Activated CD8-positive, alpha-beta memory T cell treated with anti-CD3 and anti-CD28 coated beads, Interleukin-2, amount 10 ng/mL, durations not matched to agents 7 days and 5 days (primary cell): Measurements from ENCODE around the gene TGOLN2. TPM values are rescaled to one million over a fixed set of nuclear protein-coding genes. Genes with fewer than 3 reads are reported as not detected.

Source experiments
- ATAC-seq: fragments of 150-1000 bp; cut with Tn5 transposase; one replicate; pipeline ENCODE4 v1.10.0; 2021; ENCODE audit warnings: moderate library complexity
- CTCF ChIA-PET: fragments of 350-600 bp; sonication (Branson Sonifier 250); formaldehyde crosslinking; loops from one replicate; lab custom pipeline; 2021; ENCODE audit warnings: antibody characterized with exemption; lab: Charles Lee
- DNase-seq: peaks from one replicate; pipeline ENCODE4 v3.0.0-alpha.2; 2020
- H3K27ac Mint-ChIP-seq: one replicate; pipeline ENCODE4 v1.8.0; 2021; ENCODE audit warnings: mild to moderate bottlenecking, mixed read lengths
- H3K27me3 Mint-ChIP-seq: one replicate; pipeline ENCODE4 v1.8.0; 2021; ENCODE audit warnings: mixed read lengths
- H3K36me3 Mint-ChIP-seq: one replicate; pipeline ENCODE4 v1.8.0; 2021; ENCODE audit warnings: mild to moderate bottlenecking, mixed read lengths
- H3K4me1 Mint-ChIP-seq: one replicate; pipeline ENCODE4 v1.8.0; 2021; ENCODE audit warnings: mixed read lengths
- H3K4me3 Mint-ChIP-seq: one replicate; pipeline ENCODE4 v1.8.0; 2021; ENCODE audit warnings: mild to moderate bottlenecking, moderate library complexity, mixed read lengths
- H3K9me3 Mint-ChIP-seq: one replicate; pipeline ENCODE4 v1.8.0; 2022; ENCODE audit warnings: low read depth, mixed read lengths
- total RNA-seq, 2 experiments: library from RNA; stranded (reverse); gene quantifications; one replicate each; pipeline ENCODE4 v1.2.3, GENCODE V29; 2021

TGOLN2 gene
- total RNA-seq, 2 experiments from 2014 or later = 109 to 116 TPM

DNA sequence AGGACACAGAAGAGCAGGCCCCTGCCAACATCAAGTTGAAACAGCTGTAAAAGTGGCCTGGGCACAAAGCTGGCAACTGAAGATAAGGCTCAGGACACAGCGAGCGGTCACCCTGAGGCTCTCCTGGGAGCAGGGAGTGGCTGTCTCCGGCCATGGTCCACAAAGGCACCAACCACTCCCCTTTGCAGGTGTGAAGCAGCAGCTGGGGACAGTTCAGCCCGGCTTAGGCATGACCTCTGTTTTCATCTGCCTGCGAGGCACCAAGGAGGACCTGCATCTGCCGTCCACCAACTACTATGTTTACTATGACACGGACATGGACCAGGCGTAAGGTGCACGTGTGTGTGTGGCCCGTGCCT, 12.9 kb downstream of the TGOLN2 start:
- CTCF ChIA-PET = no interaction called here
- ATAC-seq (no peak), DNase-seq (no peak)
- peaks cover 40% of the 10 kb centered on the region for H3K36me3 Mint-ChIP-seq
- peaks cover 31% of the 10 kb centered on the region for H3K4me1 Mint-ChIP-seq
- H3K4me3 Mint-ChIP-seq = no peak overlapping the region
- H3K27me3 Mint-ChIP-seq = no peaks in the 10 kb centered on the region
- H3K27ac Mint-ChIP-seq = no peak overlapping the region
- no peaks in the 10 kb centered on the region for H3K9me3 Mint-ChIP-seq

DNA sequence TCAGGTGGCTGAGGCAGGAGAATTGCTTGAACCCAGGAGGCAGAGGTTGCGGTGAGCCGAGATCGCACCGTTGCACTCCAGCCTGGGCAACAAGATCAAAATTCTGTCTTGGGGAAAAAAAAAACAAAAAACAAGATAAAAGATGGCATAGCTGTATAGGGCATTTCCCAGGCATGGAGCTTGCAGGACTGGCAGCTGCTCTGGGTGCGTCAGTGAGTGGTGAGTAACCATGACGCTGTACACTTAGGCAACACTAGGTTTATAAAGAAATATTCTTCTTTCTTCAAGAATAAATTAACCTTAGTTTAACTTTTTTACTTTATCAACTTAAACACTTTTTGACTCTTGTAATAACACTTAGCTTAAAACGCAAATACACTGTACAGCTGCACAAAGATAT, 15.4 kb downstream of the TGOLN2 start:
- Mint-ChIP-seq H3K4me3 (no peak overlapping the region), H3K9me3 (no peaks in the 10 kb centered on the region), H3K4me1 (peaks cover 27% of the 10 kb centered on the region), H3K27ac (no peak overlapping the region), H3K36me3 (peaks cover 24% of the 10 kb centered on the region), H3K27me3 (no peaks in the 10 kb centered on the region)
- ATAC-seq = no peak
- CTCF ChIA-PET = interaction anchor here (1.2 to 2.2 kb wide), 2 partner anchors 12 to 13 kb away, joined by 4 to 10 read pairs; no protein-coding TSS in a partner anchor
- DNase-seq = no peak

GRCh38 chr2:85310330-85310729, 17.5 kb downstream of the TGOLN2 start:
- ATAC-seq = no peak
- CTCF ChIA-PET = interaction anchor here (1.2 to 2.9 kb wide), 2 partner anchors 10 kb away, joined by 6 to 29 read pairs; no protein-coding TSS in a partner anchor
- H3K4me3 Mint-ChIP-seq = no peak overlapping the region
- DNase-seq = no peak
- H3K4me1 Mint-ChIP-seq = peaks cover 21% of the 10 kb centered on the region
- peaks cover 2% of the 10 kb centered on the region for H3K27me3 Mint-ChIP-seq
- H3K9me3 Mint-ChIP-seq = no peaks in the 10 kb centered on the region
- H3K27ac Mint-ChIP-seq = peak overlapping the region; percentile 16
- H3K36me3 Mint-ChIP-seq = peaks cover 13% of the 10 kb centered on the region

- Mint-ChIP-seq H3K27me3 (peaks cover 4% of the 10 kb centered on the region), H3K27ac (peak overlapping the region; percentile 16), H3K9me3 (no peaks in the 10 kb centered on the region), H3K4me3 (peak overlapping the region; percentile 45), H3K4me1 (peaks cover 21% of the 10 kb centered on the region), H3K36me3 (peaks cover 9% of the 10 kb centered on the region)
- ATAC-seq (peak; percentile 52), DNase-seq (no peak)
- CTCF ChIA-PET = interaction anchor here (0.8 to 2.9 kb wide), 5 partner anchors 10 to 41 kb away, joined by 3 to 29 read pairs (median 5); no protein-coding TSS in a partner anchor
These were observed 18.0 kb downstream of the TGOLN2 start for GRCh38 chr2:85309699-85310321.

DNA sequence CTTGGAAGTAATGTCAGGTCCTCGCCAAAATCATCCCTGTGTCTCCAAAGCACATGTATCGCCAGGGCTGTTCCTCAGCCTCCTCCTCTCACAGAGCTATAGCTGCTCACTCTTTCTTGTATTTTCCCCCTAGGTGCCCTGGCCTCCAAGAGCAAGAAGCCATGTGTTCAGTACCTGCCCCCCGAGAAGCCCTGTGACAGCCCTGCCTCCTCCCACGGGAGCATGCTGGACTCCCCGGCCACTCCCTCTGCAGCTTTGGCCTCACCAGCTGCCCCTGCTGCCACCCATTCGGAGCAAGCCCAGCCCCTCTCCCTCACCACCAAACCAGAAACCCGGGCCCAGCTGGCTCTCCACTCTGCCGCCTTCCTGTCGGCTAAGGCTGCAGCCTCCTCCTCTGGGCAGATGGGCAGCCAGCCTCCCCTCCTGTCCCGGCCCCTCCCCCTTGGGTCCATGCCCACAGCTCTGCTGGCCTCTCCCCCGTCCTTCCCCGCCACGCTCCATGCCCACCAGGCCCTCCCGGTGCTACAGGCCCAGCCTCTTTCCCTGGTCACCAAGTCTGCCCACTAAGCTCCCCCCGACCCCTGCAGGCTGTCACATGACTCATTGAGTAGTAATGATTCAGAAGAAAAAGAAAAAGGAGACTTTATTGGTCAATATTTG, 18.8 kb downstream of the TGOLN2 start:
- no peaks in the 10 kb centered on the region for H3K9me3 Mint-ChIP-seq
- DNase-seq = no peak
- H3K4me3 Mint-ChIP-seq = no peak overlapping the region
- CTCF ChIA-PET = interaction anchor here (0.8 to 2.9 kb wide), 4 partner anchors 9 to 40 kb away, joined by 3 to 29 read pairs (median 4); no protein-coding TSS in a partner anchor
- H3K4me1 Mint-ChIP-seq = peaks cover 21% of the 10 kb centered on the region
- no peak overlapping the region for H3K27ac Mint-ChIP-seq
- peak; percentile 34 for ATAC-seq
- peaks cover 9% of the 10 kb centered on the region for H3K36me3 Mint-ChIP-seq
- peaks cover 5% of the 10 kb centered on the region for H3K27me3 Mint-ChIP-seq

DNA sequence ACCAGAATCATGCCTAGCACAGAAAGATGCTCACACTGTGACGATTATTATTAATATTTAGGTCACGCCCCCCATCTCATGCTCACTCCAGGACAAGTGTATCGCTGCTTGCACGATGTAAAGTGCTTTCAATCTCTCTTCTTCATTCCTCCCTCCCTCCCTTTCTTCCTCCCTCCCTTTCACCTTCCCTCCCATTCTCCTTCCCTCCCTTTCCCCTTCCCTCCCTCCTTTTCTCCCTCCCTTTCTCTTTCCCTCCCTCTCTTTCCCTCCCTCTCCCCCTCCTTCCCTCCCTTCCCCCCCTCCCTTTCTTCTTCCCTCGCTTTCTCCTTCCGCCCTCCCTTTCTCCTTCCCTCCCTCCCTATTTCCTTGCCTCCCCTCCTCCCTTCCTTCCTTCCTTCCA, 19.6 kb downstream of the TGOLN2 start:
- no peak overlapping the region for H3K4me3 Mint-ChIP-seq

GRCh38 chr2:85307527-85307897, 20.3 kb downstream of the TGOLN2 start:
- CTCF ChIA-PET = interaction anchor here (1.8 kb wide), 1 partner anchor 13 kb away, joined by 4 read pairs; no protein-coding TSS in a partner anchor
- no peak for ATAC-seq
- no peak for DNase-seq
- Mint-ChIP-seq H3K27me3 (peaks cover 13% of the 10 kb centered on the region), H3K27ac (no peak overlapping the region), H3K9me3 (no peaks in the 10 kb centered on the region), H3K36me3 (peaks cover 5% of the 10 kb centered on the region), H3K4me1 (peaks cover 21% of the 10 kb centered on the region), H3K4me3 (no peak overlapping the region)

More for the DNA sequence above, 19.6 kb downstream of the TGOLN2 start:
- ATAC-seq (no peak), DNase-seq (no peak)
- Mint-ChIP-seq H3K36me3 (peaks cover 5% of the 10 kb centered on the region), H3K27ac (no peak overlapping the region), H3K9me3 (no peaks in the 10 kb centered on the region), H3K4me1 (peaks cover 21% of the 10 kb centered on the region), H3K27me3 (peaks cover 10% of the 10 kb centered on the region)
- CTCF ChIA-PET = interaction anchor here (1.5 kb wide), 1 partner anchor 23 kb away, joined by 3 read pairs; no protein-coding TSS in a partner anchor

DNA sequence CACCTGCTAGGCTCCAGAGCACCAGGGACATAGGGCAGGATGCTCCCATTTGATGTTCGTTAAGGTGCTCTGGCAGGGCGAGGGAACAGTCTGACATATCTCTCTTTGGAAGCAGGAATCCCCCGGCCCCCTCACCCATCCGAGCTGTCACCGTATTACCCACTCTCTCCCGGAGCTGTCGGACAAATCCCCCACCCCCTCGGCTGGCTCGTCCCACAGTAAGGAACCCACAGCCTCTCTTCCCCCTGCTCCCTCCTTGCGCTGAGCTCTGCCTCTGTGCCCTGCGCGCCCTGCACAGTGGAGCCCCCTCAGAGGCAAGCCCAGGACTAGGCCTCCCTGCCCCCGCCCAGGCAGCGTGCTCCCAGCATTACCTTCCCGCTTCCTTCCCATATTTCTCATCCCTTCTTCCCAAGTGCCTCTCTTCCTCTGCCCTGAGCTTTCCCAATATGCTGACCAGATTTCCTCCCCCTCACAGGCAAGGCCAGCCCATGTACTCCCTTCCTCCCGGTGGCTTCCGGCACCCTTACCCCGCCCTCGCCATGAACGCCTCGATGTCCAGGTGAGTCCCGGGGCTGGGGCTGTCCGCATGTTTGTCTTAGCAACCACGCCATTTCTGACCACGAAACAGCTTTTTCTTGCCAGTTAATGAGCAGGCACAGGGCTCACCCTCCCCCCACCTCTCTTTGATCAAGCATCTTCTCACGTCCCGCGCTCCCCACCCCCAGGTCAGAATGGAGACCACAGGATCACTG, 23.8 kb downstream of the TGOLN2 start:
- H3K4me3 Mint-ChIP-seq = no peak overlapping the region
- no peak overlapping the region for H3K27ac Mint-ChIP-seq
- peaks cover 7% of the 10 kb centered on the region for H3K4me1 Mint-ChIP-seq
- DNase-seq (no peak), ATAC-seq (no peak)
- no peaks in the 10 kb centered on the region for H3K9me3 Mint-ChIP-seq
- no peaks in the 10 kb centered on the region for H3K36me3 Mint-ChIP-seq
- H3K27me3 Mint-ChIP-seq = peaks cover 25% of the 10 kb centered on the region
- CTCF ChIA-PET = interaction anchor here (0.6 to 1.6 kb wide), 3 partner anchors 12 to 248 kb away, joined by 3 read pairs; no protein-coding TSS in a partner anchor

DNA sequence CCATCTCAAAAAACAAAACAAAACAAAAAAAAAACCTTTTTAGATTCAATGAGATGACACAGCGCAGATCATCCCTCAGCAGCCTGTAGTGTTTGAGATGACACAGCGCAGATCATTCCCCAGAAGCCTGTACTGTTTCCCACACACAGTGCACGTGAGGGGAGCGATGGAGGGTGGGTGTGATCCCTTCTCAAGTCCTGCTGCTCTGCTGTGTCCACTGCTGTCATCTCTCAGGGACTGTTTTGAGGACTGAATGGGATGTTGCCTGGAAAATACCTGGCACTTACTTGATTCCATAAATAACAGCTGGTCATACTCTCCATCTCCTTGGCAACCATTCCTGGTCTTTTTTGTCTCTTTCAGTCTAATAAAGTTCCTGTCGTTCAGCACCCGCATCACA, 25.7 kb downstream of the TGOLN2 start:
- no peak overlapping the region for H3K4me3 Mint-ChIP-seq
- no peaks in the 10 kb centered on the region for H3K9me3 Mint-ChIP-seq
- DNase-seq = no peak
- H3K4me1 Mint-ChIP-seq = peaks cover 7% of the 10 kb centered on the region
- H3K36me3 Mint-ChIP-seq = no peaks in the 10 kb centered on the region
- no peak for ATAC-seq
- H3K27me3 Mint-ChIP-seq = peaks cover 29% of the 10 kb centered on the region
- CTCF ChIA-PET = interaction anchor here (1.6 kb wide), 1 partner anchor 250 kb away, joined by 3 read pairs; no protein-coding TSS in a partner anchor
- H3K27ac Mint-ChIP-seq = no peak overlapping the region

GRCh38 chr2:85291425-85292023, 36.3 kb downstream of the TGOLN2 start:
- Mint-ChIP-seq H3K9me3 (no peaks in the 10 kb centered on the region), H3K4me3 (peak overlapping the region; percentile 49), H3K27me3 (peaks cover 3% of the 10 kb centered on the region), H3K4me1 (peaks cover 30% of the 10 kb centered on the region), H3K27ac (peak overlapping the region; percentile 77), H3K36me3 (no peaks in the 10 kb centered on the region)
- DNase-seq = peak; percentile 54
- ATAC-seq = peak; percentile 77
- CTCF ChIA-PET = interaction anchor here (0.6 to 4.1 kb wide), 6 partner anchors 8 to 366 kb away, joined by 3 to 38 read pairs (median 7); no protein-coding TSS in a partner anchor

- no peaks in the 10 kb centered on the region for H3K36me3 Mint-ChIP-seq
- no peaks in the 10 kb centered on the region for H3K27me3 Mint-ChIP-seq
- CTCF ChIA-PET = interaction anchor here (0.9 to 4.5 kb wide), 5 partner anchors 9 to 363 kb away, joined by 4 to 44 read pairs (median 8); no protein-coding TSS in a partner anchor
- DNase-seq (no peak), ATAC-seq (no peak)
- H3K27ac Mint-ChIP-seq = no peak overlapping the region
- no peak overlapping the region for H3K4me3 Mint-ChIP-seq
- H3K9me3 Mint-ChIP-seq = no peaks in the 10 kb centered on the region
- peaks cover 35% of the 10 kb centered on the region for H3K4me1 Mint-ChIP-seq
These were observed 39.5 kb downstream of the TGOLN2 start for GRCh38 chr2:85288244-85288725.

GRCh38 chr2:85287721-85288120, 40.1 kb downstream of the TGOLN2 start:
- DNase-seq (no peak), ATAC-seq (no peak)
- no peaks in the 10 kb centered on the region for H3K36me3 Mint-ChIP-seq
- H3K27ac Mint-ChIP-seq = no peak overlapping the region
- H3K4me1 Mint-ChIP-seq = peaks cover 31% of the 10 kb centered on the region
- no peaks in the 10 kb centered on the region for H3K27me3 Mint-ChIP-seq
- CTCF ChIA-PET = interaction anchor here (1.5 to 4.5 kb wide), 5 partner anchors 10 to 362 kb away, joined by 5 to 44 read pairs (median 25); no protein-coding TSS in a partner anchor
- no peaks in the 10 kb centered on the region for H3K9me3 Mint-ChIP-seq
- no peak overlapping the region for H3K4me3 Mint-ChIP-seq
